ENCODE measurements around the gene FGF2.
"Not testable (repeated sequence)": the region's sequence is repeated elsewhere in the genome, so short reads cannot be mapped to it uniquely, and the experiment has no call there.

Gene FGF2

DNA sequence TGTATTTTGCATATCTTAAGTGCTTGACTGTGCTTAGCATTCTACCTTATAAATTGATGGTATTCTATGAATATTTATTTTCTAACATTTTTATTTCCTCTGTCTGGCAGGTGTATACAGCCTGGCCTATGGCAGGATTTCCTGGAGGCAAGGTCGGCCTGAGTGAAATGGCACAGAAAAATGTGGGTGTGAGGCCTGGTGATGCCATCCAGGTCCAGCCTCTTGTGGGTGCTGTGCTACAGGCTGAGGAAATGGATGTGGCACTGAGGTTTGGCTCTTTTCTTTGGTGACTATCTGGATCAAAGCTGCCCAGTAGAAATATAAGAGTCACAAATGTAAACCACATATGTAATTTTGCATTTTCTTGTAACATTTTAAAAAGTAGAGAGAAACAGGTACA lies 102.3 kb downstream of the FGF2 start:
- H3K36me3 ChIP-seq (ENCODE audit: control insufficient read depth, insufficient read depth, low read length), result no peaks in the 10 kb centered on the region; the same call in 1 of the 2 replicates
- DNase-seq (ENCODE audit: extremely low read depth, insufficient read length), result no peak
- TF ChIP-seq, protein P1, sequence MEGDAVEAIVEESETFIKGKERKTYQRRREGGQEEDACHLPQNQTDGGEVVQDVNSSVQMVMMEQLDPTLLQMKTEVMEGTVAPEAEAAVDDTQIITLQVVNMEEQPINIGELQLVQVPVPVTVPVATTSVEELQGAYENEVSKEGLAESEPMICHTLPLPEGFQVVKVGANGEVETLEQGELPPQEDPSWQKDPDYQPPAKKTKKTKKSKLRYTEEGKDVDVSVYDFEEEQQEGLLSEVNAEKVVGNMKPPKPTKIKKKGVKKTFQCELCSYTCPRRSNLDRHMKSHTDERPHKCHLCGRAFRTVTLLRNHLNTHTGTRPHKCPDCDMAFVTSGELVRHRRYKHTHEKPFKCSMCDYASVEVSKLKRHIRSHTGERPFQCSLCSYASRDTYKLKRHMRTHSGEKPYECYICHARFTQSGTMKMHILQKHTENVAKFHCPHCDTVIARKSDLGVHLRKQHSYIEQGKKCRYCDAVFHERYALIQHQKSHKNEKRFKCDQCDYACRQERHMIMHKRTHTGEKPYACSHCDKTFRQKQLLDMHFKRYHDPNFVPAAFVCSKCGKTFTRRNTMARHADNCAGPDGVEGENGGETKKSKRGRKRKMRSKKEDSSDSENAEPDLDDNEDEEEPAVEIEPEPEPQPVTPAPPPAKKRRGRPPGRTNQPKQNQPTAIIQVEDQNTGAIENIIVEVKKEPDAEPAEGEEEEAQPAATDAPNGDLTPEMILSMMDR (IDR thresholded peaks at IDR 0.05; ENCODE audit: insufficient read depth, low read length, poor library complexity, severe bottlenecking), result no peak

DNA sequence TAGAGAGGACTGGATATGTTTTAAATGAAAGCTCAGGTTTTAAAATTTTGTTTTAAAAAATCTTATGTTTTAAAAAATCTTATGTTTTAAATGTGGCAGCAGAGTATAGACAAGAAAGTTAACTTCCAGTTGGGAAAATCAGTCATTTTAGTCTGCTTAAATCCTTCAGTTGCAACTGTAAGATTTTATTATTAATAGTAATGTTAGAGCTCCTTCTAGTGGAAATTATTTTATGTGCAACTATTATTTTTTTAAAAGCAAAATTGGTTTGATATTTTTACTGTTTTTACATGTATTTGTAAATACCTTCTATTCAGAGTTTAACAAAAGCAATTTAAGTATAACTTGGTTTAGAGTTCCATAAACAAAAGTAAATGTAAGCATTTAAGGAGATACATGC lies 104.2 kb downstream of the FGF2 start:
- H3K36me3 ChIP-seq (ENCODE audit: control insufficient read depth, insufficient read depth, low read length), result no peaks in the 10 kb centered on the region; the same call in none of the 2 replicates
- TF ChIP-seq, protein P1 (IDR thresholded peaks at IDR 0.05; ENCODE audit: insufficient read depth, low read length, poor library complexity, severe bottlenecking), result peak; percentile 14
- no peak overlapping the region for H3K4me3 ChIP-seq (replicated peaks; ENCODE audit: low read depth, low read length)
- DNase-seq (ENCODE audit: extremely low read depth, insufficient read length), result no peak
- no peaks in the 10 kb centered on the region for H3K27me3 ChIP-seq (replicated peaks; ENCODE audit: control insufficient read depth, insufficient read depth, low read length)

More for the DNA sequence above, 102.3 kb downstream of the FGF2 start:
- H3K4me3 ChIP-seq (replicated peaks; ENCODE audit: low read depth, low read length), result no peak overlapping the region
- H3K27me3 ChIP-seq (replicated peaks; ENCODE audit: control insufficient read depth, insufficient read depth, low read length), result no peaks in the 10 kb centered on the region

DNA sequence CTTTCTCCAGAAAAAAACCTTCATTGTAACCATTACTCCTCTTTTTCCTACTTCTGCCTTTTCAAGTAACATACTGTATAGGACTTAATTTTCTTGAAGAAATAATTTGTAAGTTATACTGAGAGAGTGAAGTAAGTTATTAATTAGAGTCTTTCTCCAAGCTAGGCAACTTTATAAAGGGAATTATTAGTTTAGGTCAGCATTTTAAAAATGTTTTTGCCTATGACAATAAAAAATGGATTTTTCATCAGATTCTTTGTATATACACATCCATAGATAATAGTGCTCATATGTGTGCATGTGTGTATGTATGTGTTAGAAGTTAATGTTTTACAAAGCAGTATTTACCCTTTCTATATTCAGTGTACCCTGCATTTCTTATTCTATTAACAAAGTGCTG lies 106.1 kb downstream of the FGF2 start:
- DNase-seq (ENCODE audit: extremely low read depth, insufficient read length), result no peak
- Histone ChIP-seq H3K27me3 (replicated peaks; ENCODE audit: control insufficient read depth, insufficient read depth, low read length) (no peaks in the 10 kb centered on the region), H3K36me3 (ENCODE audit: control insufficient read depth, insufficient read depth, low read length) (no peaks in the 10 kb centered on the region; the same call in none of the 2 replicates), H3K4me3 (replicated peaks; ENCODE audit: low read depth, low read length) (no peak overlapping the region)
- TF ChIP-seq, protein P1 (IDR thresholded peaks at IDR 0.05; ENCODE audit: insufficient read depth, low read length, poor library complexity, severe bottlenecking), result no peak

DNA sequence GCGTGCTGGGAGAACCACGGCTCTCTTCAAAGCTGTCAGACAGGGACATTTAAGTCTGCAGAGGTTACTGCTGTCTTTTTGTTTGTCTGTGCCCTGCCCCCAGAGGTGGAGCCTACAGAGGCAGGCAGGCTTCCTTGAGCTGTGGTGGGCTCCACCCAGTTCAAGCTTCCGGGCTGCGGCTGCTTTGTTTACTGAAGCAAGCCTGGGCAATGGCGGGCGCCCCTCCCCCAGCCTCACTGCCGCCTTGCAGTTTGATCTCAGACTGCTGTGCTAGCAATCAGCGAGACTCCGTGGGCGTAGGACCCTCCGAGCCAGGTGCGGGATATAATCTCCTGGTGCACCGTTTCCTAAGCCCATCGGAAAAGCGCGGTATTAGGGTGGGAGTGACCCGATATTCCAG lies 118.5 kb downstream of the FGF2 start:
- H3K4me3 ChIP-seq (replicated peaks; ENCODE audit: low read depth, low read length); DNase-seq (ENCODE audit: extremely low read depth, insufficient read length); H3K36me3 ChIP-seq (ENCODE audit: control insufficient read depth, insufficient read depth, low read length); H3K27me3 ChIP-seq (replicated peaks; ENCODE audit: control insufficient read depth, insufficient read depth, low read length): not testable (repeated sequence)

DNA sequence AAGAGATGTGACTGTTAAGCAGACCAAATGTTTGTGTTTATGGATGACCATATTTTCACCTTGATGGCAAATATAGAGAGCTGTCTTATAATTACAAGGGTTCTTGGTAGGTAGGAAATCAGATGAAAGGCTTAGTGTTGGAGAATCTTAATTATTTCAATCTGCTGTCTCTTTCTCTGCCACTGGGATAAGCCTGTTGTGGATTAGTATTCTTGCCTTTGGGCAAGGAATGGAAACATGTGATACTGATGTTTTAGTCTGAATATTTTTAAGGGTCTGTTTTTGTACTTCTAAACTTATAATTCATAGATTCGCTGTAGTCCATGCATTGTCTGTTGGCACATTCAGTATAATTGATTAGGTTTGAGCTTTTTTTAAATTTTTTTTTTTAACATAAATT lies 119.5 kb downstream of the FGF2 start:
- Histone ChIP-seq H3K27me3 (replicated peaks; ENCODE audit: control insufficient read depth, insufficient read depth, low read length) (no peaks in the 10 kb centered on the region), H3K4me3 (replicated peaks; ENCODE audit: low read depth, low read length) (no peak overlapping the region), H3K36me3 (ENCODE audit: control insufficient read depth, insufficient read depth, low read length) (peaks cover 7% of the 10 kb centered on the region)
- no peak for DNase-seq (ENCODE audit: extremely low read depth, insufficient read length)
- TF ChIP-seq, protein P1 (IDR thresholded peaks at IDR 0.05; ENCODE audit: insufficient read depth, low read length, poor library complexity, severe bottlenecking), result no peak

Data from GM06990 (cell line).